Mesothelial cell of epicardium (in vitro differentiated cells): Measurements from ENCODE around the gene CDH13. TPM values are rescaled to one million over a fixed set of nuclear protein-coding genes. Genes with fewer than 3 reads are reported as not detected.

Source experiments
- DNase-seq, 2 experiments: peaks; one replicate each; pipeline ENCODE4 v3.0.0; 2021; ENCODE audit warnings: low spot score in 2 of 2; ENCODE audit not compliant: unreplicated experiment in 2 of 2
- H3K27ac Mint-ChIP-seq: 2 replicates; pipeline ENCODE4 v1.8.0; 2021; ENCODE audit warnings: mixed read lengths
- H3K27me3 Mint-ChIP-seq: 2 replicates; pipeline ENCODE4 v1.8.0; 2021; ENCODE audit warnings: low read depth, mixed read lengths
- H3K36me3 Mint-ChIP-seq: 2 replicates; pipeline ENCODE4 v1.8.0; 2021; ENCODE audit warnings: mixed read lengths
- H3K4me1 Mint-ChIP-seq: 2 replicates; pipeline ENCODE4 v1.8.0; 2021; ENCODE audit warnings: mixed read lengths
- H3K4me3 Mint-ChIP-seq: 2 replicates; pipeline ENCODE4 v1.8.0; 2021; ENCODE audit warnings: mild to moderate bottlenecking, moderate library complexity, mixed read lengths
- H3K9me3 Mint-ChIP-seq: 2 replicates; pipeline ENCODE4 v1.8.0; 2021; ENCODE audit warnings: mixed read lengths
- CTCF ChIP-seq: fragments of 200-600 bp; sonication (generic); IDR thresholded peaks from one replicate; pipeline ENCODE4 v1.5.0; 2021; ENCODE audit warnings: antibody characterized with exemption; ENCODE audit not compliant: unreplicated experiment
- total RNA-seq: library from RNA; stranded (reverse); gene quantifications from 3 replicates; pipeline ENCODE4 v1.2.1, GENCODE V29; 2021

The CDH13 gene
- total RNA-seq, 1 donor from 2014 or later: 0.80 TPM

- H3K27me3 Mint-ChIP-seq: peaks cover 5% of the 10 kb centered on the region
- H3K36me3 Mint-ChIP-seq: no peaks in the 10 kb centered on the region
- H3K4me1 Mint-ChIP-seq: no peaks in the 10 kb centered on the region
- peaks cover 4% of the 10 kb centered on the region for H3K9me3 Mint-ChIP-seq
- no peak overlapping the region for H3K27ac Mint-ChIP-seq
- H3K4me3 Mint-ChIP-seq: no peak overlapping the region
- no peak for DNase-seq
- TF ChIP-seq CTCF: no peak
These were observed 538.0 kb downstream of the CDH13 start for GRCh38 chr16:83164816-83165215.

- DNase-seq: no peak
- H3K36me3 Mint-ChIP-seq: no peaks in the 10 kb centered on the region
- H3K27ac Mint-ChIP-seq: no peak overlapping the region
- no peaks in the 10 kb centered on the region for H3K4me1 Mint-ChIP-seq
- H3K27me3 Mint-ChIP-seq: peaks cover 2% of the 10 kb centered on the region
- peaks cover 9% of the 10 kb centered on the region for H3K9me3 Mint-ChIP-seq
- H3K4me3 Mint-ChIP-seq: no peak overlapping the region
- TF ChIP-seq CTCF: no peak
These were observed 544.6 kb downstream of the CDH13 start for GRCh38 chr16:83171396-83171795.

- TF ChIP-seq CTCF: no peak
- peaks cover 2% of the 10 kb centered on the region for H3K27me3 Mint-ChIP-seq
- no peaks in the 10 kb centered on the region for H3K4me1 Mint-ChIP-seq
- H3K9me3 Mint-ChIP-seq: peaks cover 6% of the 10 kb centered on the region
- no peaks in the 10 kb centered on the region for H3K36me3 Mint-ChIP-seq
- no peak for DNase-seq
- no peak overlapping the region for H3K27ac Mint-ChIP-seq
- H3K4me3 Mint-ChIP-seq: no peak overlapping the region
These were observed 547.9 kb downstream of the CDH13 start for GRCh38 chr16:83174671-83175070.

- Mint-ChIP-seq H3K9me3 (no peaks in the 10 kb centered on the region), H3K27ac (no peak overlapping the region), H3K4me3 (no peak overlapping the region), H3K4me1 (no peaks in the 10 kb centered on the region), H3K27me3 (peaks cover 2% of the 10 kb centered on the region), H3K36me3 (no peaks in the 10 kb centered on the region)
- DNase-seq: no peak
- no peak for TF ChIP-seq CTCF
These were observed 550.0 kb downstream of the CDH13 start for GRCh38 chr16:83176802-83177201.

- H3K27ac Mint-ChIP-seq: no peak overlapping the region
These were observed 559.1 kb downstream of the CDH13 start for GRCh38 chr16:83185902-83186301.

More at GRCh38 chr16:83185902-83186301, 559.1 kb downstream of the CDH13 start:
- Mint-ChIP-seq H3K36me3 (no peaks in the 10 kb centered on the region), H3K27me3 (peaks cover 2% of the 10 kb centered on the region), H3K4me3 (no peak overlapping the region), H3K4me1 (no peaks in the 10 kb centered on the region), H3K9me3 (no peaks in the 10 kb centered on the region)
- TF ChIP-seq CTCF: no peak
- DNase-seq: no peak
